GM23248 (cell line): ENCODE measurements around the gene SHD. TPM values are rescaled to one million over a fixed set of nuclear protein-coding genes. Genes with fewer than 3 reads are reported as not detected.

Experiments used
- DNase-seq: peaks from one replicate; pipeline ENCODE4 v3.0.0-alpha.2; 2015
- H2AFZ ChIP-seq: fragments of 200-600 bp; sonication (generic); 2 replicates; pipeline ENCODE4 v1.6.1; 2016; ENCODE audit warnings: antibody characterized with exemption
- H3F3A ChIP-seq: fragments of 200-600 bp; sonication (generic); 2 replicates; pipeline ENCODE4 v1.6.1; 2016; ENCODE audit warnings: mild to moderate bottlenecking, antibody characterized with exemption, mixed run types; ENCODE audit not compliant: insufficient read depth
- H3K27ac ChIP-seq: fragments of 200-600 bp; sonication (generic); 2 replicates; pipeline ENCODE4 v1.5.1; 2016; ENCODE audit warnings: mild to moderate bottlenecking
- H3K27me3 ChIP-seq: fragments of 200-600 bp; sonication (generic); replicated peaks from 2 replicates; pipeline ENCODE4 v1.6.1; 2016; ENCODE audit warnings: mild to moderate bottlenecking; ENCODE audit not compliant: insufficient read depth
- H3K36me3 ChIP-seq: fragments of 200-600 bp; sonication (generic); 2 replicates; pipeline ENCODE4 v1.6.1; 2016; ENCODE audit warnings: low read depth, mild to moderate bottlenecking
- H3K4me1 ChIP-seq: fragments of 200-600 bp; sonication (generic); 2 replicates; pipeline ENCODE4 v1.6.1; 2016; ENCODE audit warnings: mild to moderate bottlenecking; ENCODE audit not compliant: insufficient read depth
- H3K4me2 ChIP-seq: fragments of 200-600 bp; sonication (generic); one replicate; pipeline ENCODE4 v1.6.1; 2016; ENCODE audit warnings: mild to moderate bottlenecking; ENCODE audit not compliant: unreplicated experiment
- H3K4me3 ChIP-seq: fragments of 200-600 bp; sonication (generic); 2 replicates; pipeline ENCODE4 v1.5.1; 2016; ENCODE audit warnings: mild to moderate bottlenecking
- H3K79me2 ChIP-seq: fragments of 200-600 bp; sonication (generic); 2 replicates; pipeline ENCODE4 v1.6.1; 2016; ENCODE audit warnings: mild to moderate bottlenecking; ENCODE audit not compliant: insufficient read depth
- H3K9ac ChIP-seq: fragments of 200-600 bp; sonication (generic); 2 replicates; pipeline ENCODE4 v1.6.1; 2016; ENCODE audit warnings: mild to moderate bottlenecking
- H3K9me2 ChIP-seq: fragments of 200-600 bp; sonication (generic); 2 replicates; pipeline ENCODE4 v1.6.1; 2016; ENCODE audit warnings: mixed run types, mild to moderate bottlenecking, moderate library complexity; ENCODE audit not compliant: insufficient read depth
- H3K9me3 ChIP-seq: fragments of 200-600 bp; sonication (generic); one replicate; pipeline ENCODE4 v1.6.1; 2017; ENCODE audit warnings: low read depth
- H4K20me1 ChIP-seq: fragments of 200-600 bp; sonication (generic); 2 replicates; pipeline ENCODE4 v1.6.0; 2016; ENCODE audit not compliant: insufficient read depth
- EZH2 ChIP-seq: fragments of 200-600 bp; sonication (generic); IDR thresholded peaks from 2 replicates; pipeline ENCODE4 v1.6.1; 2018; ENCODE audit warnings: antibody characterized with exemption, mild to moderate bottlenecking; ENCODE audit not compliant: insufficient read depth, poor library complexity, severe bottlenecking
- EZH2phosphoT487 ChIP-seq: fragments of 200-600 bp; sonication (generic); IDR thresholded peaks from 2 replicates; pipeline ENCODE4 v1.6.1; 2018; ENCODE audit warnings: antibody characterized with exemption, moderate library complexity, mild to moderate bottlenecking, low read depth; ENCODE audit not compliant: insufficient read depth
- WGBS, 2 experiments: methylation state at CpG; one replicate each; pipeline ENCODE4 v1.1.6; 2015 to 2017; ENCODE audit warnings: low lambda C conversion rate in 2 of 2, low coverage in 1 of 2; ENCODE audit errors: missing lambda C conversion rate in 2 of 2; 5-methylcytosine and 5-hydroxymethylcytosine counted together
- in situ Hi-C: fragments of 300-500 bp; cut with MboI; formaldehyde crosslinking; loops from 2 replicates; pipeline ENCODE4 v1.15.0; 2020
- polyA plus RNA-seq: library from polyadenylated mRNA; unstranded; fragments of >200 nt; fragmentation: Nextera tagmentation; extraction: Ambion mirVana; gene quantifications from 2 replicates; pipeline ENCODE4 v1.2.1, GENCODE V29; 2016
- total RNA-seq: library from RNA; depleted of rRNA; stranded (reverse); fragments of >200 nt; shearing (Covaris generic); gene quantifications from 2 replicates; pipeline ENCODE4 v1.2.3, GENCODE V29; 2014

The SHD gene
- total and polyA plus RNA-seq, 2 experiments from 2014 or later: not detected

DNA sequence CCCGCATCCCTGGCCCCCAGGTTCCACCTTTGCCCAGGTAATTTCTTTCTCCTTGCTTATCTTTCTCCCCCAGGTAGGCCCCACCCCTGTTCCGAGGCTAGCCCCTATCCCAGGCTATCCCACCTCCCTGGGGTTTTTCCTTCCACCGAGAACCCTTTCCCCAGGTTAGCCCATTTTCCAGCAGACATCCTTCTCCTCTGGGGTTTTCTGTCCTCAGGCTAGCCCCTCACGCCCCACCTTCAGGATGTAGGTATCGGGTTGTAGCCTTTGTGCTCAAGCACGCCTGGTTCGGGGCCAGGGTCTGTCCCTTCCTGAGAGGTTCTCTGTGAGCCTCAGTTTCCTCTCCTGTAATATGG lies 26.2 kb downstream of the SHD start:
- no peaks in the 10 kb centered on the region for H3K36me3 ChIP-seq
- no peak overlapping the region for H3K4me3 ChIP-seq
- WGBS, 2 experiments: 71 to 73% methylated on average over 6 to 7 of the region's 7 CpGs
- H3K4me1 ChIP-seq: no peaks in the 10 kb centered on the region
- no peak overlapping the region for H3K4me2 ChIP-seq
- H3K27ac ChIP-seq: no peak overlapping the region
- no peak overlapping the region for H3K9ac ChIP-seq
- in situ Hi-C loops: no loop called here
- H3K27me3 ChIP-seq: no peaks in the 10 kb centered on the region
- no peaks in the 10 kb centered on the region for H3F3A ChIP-seq
- TF ChIP-seq EZH2phosphoT487 (no peak), EZH2 (no peak)
- DNase-seq: no peak
- H3K9me3 ChIP-seq: no peaks in the 10 kb centered on the region
- H4K20me1 ChIP-seq: no peaks in the 10 kb centered on the region
- H3K9me2 ChIP-seq: no peaks in the 10 kb centered on the region
- no peaks in the 10 kb centered on the region for H3K79me2 ChIP-seq
- H2AFZ ChIP-seq: no peak overlapping the region

- Histone ChIP-seq H3K27ac (no peak overlapping the region), H4K20me1 (no peaks in the 10 kb centered on the region), H3K4me2 (no peak overlapping the region), H2AFZ (no peak overlapping the region), H3K9me3 (no peaks in the 10 kb centered on the region), H3K4me1 (no peaks in the 10 kb centered on the region), H3K9me2 (no peaks in the 10 kb centered on the region), H3F3A (no peaks in the 10 kb centered on the region), H3K36me3 (no peaks in the 10 kb centered on the region), H3K79me2 (no peaks in the 10 kb centered on the region), H3K27me3 (no peaks in the 10 kb centered on the region), H3K9ac (no peak overlapping the region), H3K4me3 (no peak overlapping the region)
- 78 to 81% methylated on average over 16 of the region's 16 CpGs for WGBS, 2 experiments
- TF ChIP-seq EZH2 (no peak), EZH2phosphoT487 (no peak)
- in situ Hi-C loops: no loop called here
- DNase-seq: no peak
Observed at GRCh38 chr19:4305659-4306058, 26.6 kb downstream of the SHD start.

- no peak for DNase-seq
- Histone ChIP-seq H3K4me2 (no peak overlapping the region), H3K27me3 (no peaks in the 10 kb centered on the region), H3K79me2 (no peaks in the 10 kb centered on the region), H3K36me3 (no peaks in the 10 kb centered on the region), H3K9ac (no peak overlapping the region), H2AFZ (no peak overlapping the region), H3F3A (no peaks in the 10 kb centered on the region), H3K4me3 (no peak overlapping the region), H3K4me1 (no peaks in the 10 kb centered on the region), H4K20me1 (no peaks in the 10 kb centered on the region), H3K9me2 (no peaks in the 10 kb centered on the region), H3K27ac (no peak overlapping the region), H3K9me3 (no peaks in the 10 kb centered on the region)
- in situ Hi-C loops: no loop called here
- WGBS, 2 experiments: 80 to 81% methylated on average over 20 to 22 of the region's 22 CpGs
- TF ChIP-seq EZH2 (no peak), EZH2phosphoT487 (no peak)
Observed at GRCh38 chr19:4310247-4311121, 31.4 kb downstream of the SHD start.

DNA sequence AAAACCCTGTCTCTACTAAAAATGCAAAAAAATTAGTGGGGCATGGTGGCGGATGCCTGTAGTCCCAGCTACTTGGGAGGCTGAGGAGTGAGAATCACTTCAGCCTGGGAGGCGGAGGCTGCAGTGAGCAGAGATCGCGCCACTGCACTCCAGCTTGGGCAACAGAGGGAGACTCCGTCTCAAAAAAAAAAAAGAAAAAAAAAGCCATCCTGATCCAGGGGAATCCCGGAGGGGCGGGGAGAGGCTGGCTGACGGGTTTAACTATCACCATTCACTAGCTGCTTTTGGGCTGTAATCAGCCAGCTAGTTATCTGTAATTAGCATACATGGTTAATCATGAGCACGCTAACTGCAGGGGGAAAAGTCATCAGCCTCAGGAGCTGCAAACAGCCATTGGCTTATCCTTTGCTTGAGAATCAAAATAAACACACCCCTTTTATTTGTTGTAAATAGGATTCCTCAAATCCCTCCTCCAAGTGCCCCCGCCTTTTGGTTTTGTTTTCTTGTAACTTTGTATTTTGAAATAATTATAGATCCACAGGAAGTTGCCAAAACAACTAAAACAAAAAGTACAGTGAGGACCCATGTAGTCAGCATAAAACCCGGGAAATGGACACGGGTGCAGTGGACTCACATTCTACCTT lies 34.9 kb downstream of the SHD start:
- DNase-seq: no peak
- Histone ChIP-seq H3K4me2 (no peak overlapping the region), H3K9me2 (no peaks in the 10 kb centered on the region), H3K9me3 (no peaks in the 10 kb centered on the region), H3K4me1 (no peaks in the 10 kb centered on the region), H2AFZ (peak overlapping the region; percentile 56; the same call in 1 of the 2 replicates), H3K9ac (no peak overlapping the region), H3K27ac (no peak overlapping the region), H3K36me3 (no peaks in the 10 kb centered on the region), H4K20me1 (no peaks in the 10 kb centered on the region), H3F3A (no peaks in the 10 kb centered on the region), H3K27me3 (no peaks in the 10 kb centered on the region), H3K79me2 (no peaks in the 10 kb centered on the region), H3K4me3 (no peak overlapping the region)
- WGBS, 2 experiments: 16 to 17% methylated on average over 12 of the region's 12 CpGs
- TF ChIP-seq EZH2 (no peak), EZH2phosphoT487 (no peak)
- in situ Hi-C loops: no loop called here
